Measurements from ENCODE around the gene PNKP.

GRCh38 chr19:49884109-49884508, 16.7 kb upstream of the PNKP start:
- TF ChIP-seq CTCF (IDR thresholded peaks at IDR 0.05) (no peak), POLR2A (IDR thresholded peaks at IDR 0.05) (no peak)
